BJ (cell line): ENCODE results near the gene HS1BP3. TPM values are rescaled to one million over a fixed set of nuclear protein-coding genes. Genes with fewer than 3 reads are reported as not detected.

ENCODE experiments used
- CTCF ChIA-PET: fragments of 350-600 bp; formaldehyde crosslinking; extraction: SDS; loops from one replicate; lab custom pipeline; 2021; ENCODE audit warnings: antibody characterized with exemption, inconsistent platforms; lab: Yijun Ruan, JAX
- POLR2A ChIA-PET: fragments of 300-600 bp; sonication (Branson Sonifier 250); formaldehyde crosslinking; extraction: SDS; loops from one replicate; lab custom pipeline; 2021; ENCODE audit warnings: antibody characterized with exemption; lab: Charles Lee
- DNase-seq: peaks from one replicate; pipeline ENCODE4 v3.0.0-alpha.2; 2011; ENCODE audit warnings: low read depth
- H3K27me3 ChIP-seq: 2 replicates; pipeline ENCODE4 v1.6.0; 2011; ENCODE audit warnings: low read length; ENCODE audit not compliant: control insufficient read depth, insufficient read depth
- H3K36me3 ChIP-seq: 2 replicates; pipeline ENCODE4 v1.5.1; 2011; ENCODE audit warnings: low read length; ENCODE audit not compliant: control insufficient read depth, insufficient read depth
- H3K4me3 ChIP-seq: 2 replicates; pipeline ENCODE4 v1.5.1; 2011; ENCODE audit warnings: low read depth, mild to moderate bottlenecking, control low read depth, low read length
- CTCF ChIP-seq: IDR thresholded peaks from 2 replicates; pipeline ENCODE4 v1.5.1; 2011; ENCODE audit warnings: low read depth, mild to moderate bottlenecking, control low read depth, inconsistent platforms, low read length, moderate library complexity; ENCODE audit not compliant: insufficient read depth
- polyA plus RNA-seq: library from polyadenylated mRNA; depleted of rRNA; stranded (reverse); fragments of >200 nt; gene quantifications from 2 replicates; pipeline ENCODE4 v1.2.3, GENCODE V29; 2011

Gene HS1BP3
- polyA plus RNA-seq, 1 experiment: 13.6 TPM

- no peak overlapping the region for H3K4me3 ChIP-seq
- ChIA-PET POLR2A (no interaction called here), CTCF (interaction anchor here (1.0 to 2.1 kb wide), 4 partner anchors 10 to 24 kb away, joined by 3 to 7 read pairs (median 4); no protein-coding TSS in a partner anchor)
- no peak for TF ChIP-seq CTCF
- no peaks in the 10 kb centered on the region for H3K36me3 ChIP-seq
- DNase-seq: peak; percentile 85
- no peaks in the 10 kb centered on the region for H3K27me3 ChIP-seq
Observed at GRCh38 chr2:20578895-20579825, 71.7 kb downstream of the HS1BP3 start.

GRCh38 chr2:20578266-20578894 is 72.5 kb downstream of the HS1BP3 start:
- no peak for TF ChIP-seq CTCF
- no peak for DNase-seq
- H3K36me3 ChIP-seq: no peaks in the 10 kb centered on the region
- ChIA-PET CTCF (interaction anchor here (1.1 to 2.1 kb wide), 3 partner anchors 10 to 23 kb away, joined by 3 to 7 read pairs (median 6); no protein-coding TSS in a partner anchor), POLR2A (no interaction called here)
- no peak overlapping the region for H3K4me3 ChIP-seq
- no peaks in the 10 kb centered on the region for H3K27me3 ChIP-seq

GRCh38 chr2:20577495-20578235 is 73.2 kb downstream of the HS1BP3 start:
- peak; percentile 70 for DNase-seq
- no peak overlapping the region for H3K4me3 ChIP-seq
- no peaks in the 10 kb centered on the region for H3K36me3 ChIP-seq
- H3K27me3 ChIP-seq: no peaks in the 10 kb centered on the region
- TF ChIP-seq CTCF: no peak
- CTCF ChIA-PET: interaction anchor here (1.1 kb wide), 1 partner anchor 23 kb away, joined by 3 read pairs; no protein-coding TSS in a partner anchor
- POLR2A ChIA-PET: no interaction called here

- POLR2A ChIA-PET: no interaction called here
- DNase-seq: no peak
- Histone ChIP-seq H3K36me3 (no peaks in the 10 kb centered on the region), H3K27me3 (no peaks in the 10 kb centered on the region), H3K4me3 (no peak overlapping the region)
- no peak for TF ChIP-seq CTCF
- CTCF ChIA-PET: interaction anchor here (1.0 kb wide), 1 partner anchor 127 kb away, joined by 3 read pairs; no protein-coding TSS in a partner anchor
Observed at GRCh38 chr2:20576598-20577115, 74.2 kb downstream of the HS1BP3 start.
